ENCODE results near the gene TJP2.

- TF ChIP-seq CTCF (IDR thresholded peaks at IDR 0.05) (no peak), POLR2A (IDR thresholded peaks at IDR 0.05) (no peak)
Observed at GRCh38 chr9:69307446-69308205, 133.5 kb downstream of the TJP2 start.
